Uterus (tissue), 2 donors: Measurements from ENCODE around the gene MRPL55.

Experiments
- POLR2A ChIP-seq, 2 donors: fragments of 450-650 bp; IDR thresholded peaks; one replicate each; pipeline ENCODE4 v1.6.1; 2016; ENCODE audit warnings: antibody characterized with exemption in 2 of 2, mild to moderate bottlenecking in 1 of 2, moderate library complexity in 1 of 2
- TF ChIP-seq, protein P1 (sequence below), 4 experiments: fragments of 200-600 bp in 2 of 4; fragments of 450-650 bp in 2 of 4; sonication (generic) in 2 of 4; IDR thresholded peaks; one replicate each; pipeline ENCODE4 v1.5.1; 2016 to 2019; ENCODE audit warnings: antibody characterized with exemption in 4 of 4, mild to moderate bottlenecking in 2 of 4, moderate library complexity in 1 of 4

DNA sequence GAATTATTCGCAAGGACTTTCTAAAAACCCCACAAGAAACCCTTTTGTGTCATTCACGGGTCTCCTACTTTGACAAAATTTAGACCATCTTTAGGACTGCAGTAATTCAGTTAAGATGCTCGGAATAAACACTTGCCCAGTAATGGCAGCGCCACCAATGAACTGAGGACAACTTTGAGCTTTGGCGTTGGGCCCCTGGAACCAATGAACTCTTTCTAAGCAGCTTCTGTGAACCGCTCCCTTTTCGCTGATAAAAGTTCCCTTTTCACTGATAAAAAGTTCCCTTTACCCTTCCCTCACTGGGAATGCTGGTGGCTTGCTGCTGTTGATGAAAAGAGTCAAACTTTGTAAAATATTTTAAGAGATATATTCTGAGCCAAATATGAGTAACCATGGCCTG, 1.5 kb upstream of the MRPL55 start:
- TF ChIP-seq, protein P1, sequence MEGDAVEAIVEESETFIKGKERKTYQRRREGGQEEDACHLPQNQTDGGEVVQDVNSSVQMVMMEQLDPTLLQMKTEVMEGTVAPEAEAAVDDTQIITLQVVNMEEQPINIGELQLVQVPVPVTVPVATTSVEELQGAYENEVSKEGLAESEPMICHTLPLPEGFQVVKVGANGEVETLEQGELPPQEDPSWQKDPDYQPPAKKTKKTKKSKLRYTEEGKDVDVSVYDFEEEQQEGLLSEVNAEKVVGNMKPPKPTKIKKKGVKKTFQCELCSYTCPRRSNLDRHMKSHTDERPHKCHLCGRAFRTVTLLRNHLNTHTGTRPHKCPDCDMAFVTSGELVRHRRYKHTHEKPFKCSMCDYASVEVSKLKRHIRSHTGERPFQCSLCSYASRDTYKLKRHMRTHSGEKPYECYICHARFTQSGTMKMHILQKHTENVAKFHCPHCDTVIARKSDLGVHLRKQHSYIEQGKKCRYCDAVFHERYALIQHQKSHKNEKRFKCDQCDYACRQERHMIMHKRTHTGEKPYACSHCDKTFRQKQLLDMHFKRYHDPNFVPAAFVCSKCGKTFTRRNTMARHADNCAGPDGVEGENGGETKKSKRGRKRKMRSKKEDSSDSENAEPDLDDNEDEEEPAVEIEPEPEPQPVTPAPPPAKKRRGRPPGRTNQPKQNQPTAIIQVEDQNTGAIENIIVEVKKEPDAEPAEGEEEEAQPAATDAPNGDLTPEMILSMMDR (IDR thresholded peaks at IDR 0.05) = no peak
- no peak for TF ChIP-seq POLR2A (IDR thresholded peaks at IDR 0.05)
